Left hindlimb (tissue), 1 donor: ENCODE measurements around the gene HSD17B8.

Source experiments
- DNase-seq: peaks from one replicate; pipeline ENCODE4 v3.0.0-alpha.2; 2018

HSD17B8 gene

DNA sequence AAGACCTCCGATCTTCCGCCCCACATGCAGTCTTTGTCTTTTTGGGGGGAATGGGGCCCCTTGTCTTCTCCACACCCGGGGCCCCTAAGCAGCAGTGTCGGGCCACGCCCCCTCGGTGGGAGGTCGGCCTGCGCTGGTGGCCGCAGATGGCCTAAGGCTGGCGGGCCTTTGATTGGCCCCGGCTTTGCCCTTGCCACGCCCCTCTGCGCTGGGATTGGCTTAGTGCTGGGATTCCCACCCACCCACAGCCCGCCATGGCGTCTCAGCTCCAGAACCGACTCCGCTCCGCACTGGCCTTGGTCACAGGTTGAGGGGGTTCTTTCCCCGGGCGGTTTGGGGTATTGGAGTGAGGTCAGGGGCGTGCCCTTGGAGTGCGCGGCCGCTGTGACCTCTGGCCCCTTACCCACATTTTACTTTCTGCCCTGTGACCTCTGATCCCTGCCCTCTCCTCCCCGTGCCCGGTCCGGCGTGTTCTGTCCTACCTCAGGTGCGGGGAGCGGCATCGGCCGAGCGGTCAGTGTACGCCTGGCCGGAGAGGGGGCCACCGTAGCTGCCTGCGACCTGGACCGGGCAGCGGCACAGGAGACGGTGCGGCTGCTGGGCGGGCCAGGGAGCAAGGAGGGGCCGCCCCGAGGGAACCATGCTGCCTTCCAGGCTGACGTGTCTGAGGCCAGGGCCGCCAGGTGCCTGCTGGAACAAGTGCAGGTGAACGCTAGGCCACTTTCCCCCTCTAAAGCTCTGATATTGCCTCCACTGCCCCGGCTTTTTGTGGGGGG, at the start of gene HSD17B8:
Gene HSD17B8 (plus strand): TSS at position 241 of the 776 bp plus-strand sequence. CDS start 14 bp downstream, at position 255.
- DNase-seq = peak; percentile 93

DNA sequence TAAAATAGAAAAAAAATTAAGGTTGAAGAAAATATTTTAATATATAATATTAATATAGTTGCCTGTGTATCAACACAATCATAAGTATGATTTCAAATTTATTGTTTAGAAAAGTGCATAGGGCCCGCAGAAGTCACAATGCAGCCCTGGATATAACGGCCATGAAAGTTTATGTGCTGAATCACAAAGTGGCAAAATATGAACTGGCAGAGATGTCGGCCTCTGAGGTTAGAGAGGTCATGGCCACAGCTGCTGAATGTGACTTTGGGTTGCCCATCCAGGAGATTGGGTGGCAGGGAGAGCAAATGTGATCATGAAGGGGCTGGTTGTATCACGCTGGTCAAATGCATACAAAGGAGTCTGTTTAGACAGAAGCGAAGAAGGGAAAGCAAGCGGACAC, 47.9 kb upstream of the HSD17B8 start:
- DNase-seq = no peak

DNA sequence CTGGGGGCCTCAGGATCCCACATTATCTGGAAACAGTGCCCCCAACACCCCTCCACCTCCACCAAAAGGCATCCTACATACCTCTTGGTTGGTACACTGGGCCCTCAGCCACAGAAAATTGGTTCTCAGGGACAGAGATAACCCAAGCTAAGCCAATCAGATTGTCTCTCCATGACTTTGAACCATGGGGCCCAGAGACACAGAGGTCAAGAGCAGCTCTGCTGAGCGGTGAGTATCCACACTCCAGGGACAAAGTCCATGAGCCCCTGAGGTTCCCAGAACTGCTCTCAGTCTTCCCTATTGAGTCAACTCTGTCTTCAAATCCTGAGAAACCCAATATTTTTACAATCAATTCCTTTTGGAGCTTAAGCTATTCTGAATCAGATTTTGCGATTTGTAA, 47.5 kb upstream of the HSD17B8 start:
- DNase-seq = no peak

DNA sequence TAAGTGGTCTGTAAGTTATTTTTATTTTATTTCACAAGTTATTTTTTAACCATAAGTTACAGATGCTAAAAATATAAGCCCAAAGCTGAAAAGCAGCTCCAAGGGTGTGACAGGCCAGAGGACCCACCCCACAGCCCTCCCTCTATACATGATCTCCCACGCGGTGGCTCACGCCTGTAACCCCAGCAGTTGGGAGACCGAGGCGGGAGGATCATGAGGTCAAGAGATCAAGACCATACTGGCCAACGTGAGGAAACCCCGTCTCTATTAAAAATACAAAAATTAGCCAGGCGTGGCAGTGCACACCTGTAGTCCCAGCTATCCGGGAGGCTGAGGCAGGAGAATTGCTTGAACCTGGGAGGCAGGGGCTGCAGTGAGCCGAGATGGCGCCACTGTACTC, 44.4 kb upstream of the HSD17B8 start:
- DNase-seq = no peak

DNA sequence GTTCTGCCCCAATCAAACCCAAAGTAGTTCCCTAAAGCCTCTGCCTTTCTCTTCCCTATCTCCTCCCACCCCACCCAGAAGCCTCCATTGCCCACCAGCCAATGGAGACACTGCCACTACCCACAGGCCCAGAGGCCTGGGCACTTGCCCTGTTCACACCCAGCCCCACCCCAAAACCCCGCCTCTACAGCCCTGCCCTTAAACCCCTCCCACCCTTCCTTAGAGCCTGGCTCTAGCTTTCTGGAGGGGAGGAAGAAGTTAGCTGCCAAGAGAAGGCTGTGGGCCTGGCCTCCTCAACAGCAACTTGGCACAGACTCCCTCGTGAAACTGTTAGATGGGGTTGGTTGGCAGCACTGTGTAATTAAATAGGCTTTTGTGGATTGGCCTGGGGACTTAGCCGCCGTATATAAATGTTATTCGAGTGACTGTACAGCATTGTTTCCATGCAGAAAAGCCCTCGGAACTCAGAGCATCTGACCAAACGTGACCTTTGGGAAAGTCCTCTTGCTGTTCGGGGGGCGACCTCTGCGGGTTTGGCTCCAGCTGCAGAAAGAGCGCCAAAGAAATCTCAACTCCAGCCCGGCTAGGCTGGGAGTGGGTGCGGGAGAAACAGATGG, 43.6 kb upstream of the HSD17B8 start:
- peak; percentile 88 for DNase-seq

DNA sequence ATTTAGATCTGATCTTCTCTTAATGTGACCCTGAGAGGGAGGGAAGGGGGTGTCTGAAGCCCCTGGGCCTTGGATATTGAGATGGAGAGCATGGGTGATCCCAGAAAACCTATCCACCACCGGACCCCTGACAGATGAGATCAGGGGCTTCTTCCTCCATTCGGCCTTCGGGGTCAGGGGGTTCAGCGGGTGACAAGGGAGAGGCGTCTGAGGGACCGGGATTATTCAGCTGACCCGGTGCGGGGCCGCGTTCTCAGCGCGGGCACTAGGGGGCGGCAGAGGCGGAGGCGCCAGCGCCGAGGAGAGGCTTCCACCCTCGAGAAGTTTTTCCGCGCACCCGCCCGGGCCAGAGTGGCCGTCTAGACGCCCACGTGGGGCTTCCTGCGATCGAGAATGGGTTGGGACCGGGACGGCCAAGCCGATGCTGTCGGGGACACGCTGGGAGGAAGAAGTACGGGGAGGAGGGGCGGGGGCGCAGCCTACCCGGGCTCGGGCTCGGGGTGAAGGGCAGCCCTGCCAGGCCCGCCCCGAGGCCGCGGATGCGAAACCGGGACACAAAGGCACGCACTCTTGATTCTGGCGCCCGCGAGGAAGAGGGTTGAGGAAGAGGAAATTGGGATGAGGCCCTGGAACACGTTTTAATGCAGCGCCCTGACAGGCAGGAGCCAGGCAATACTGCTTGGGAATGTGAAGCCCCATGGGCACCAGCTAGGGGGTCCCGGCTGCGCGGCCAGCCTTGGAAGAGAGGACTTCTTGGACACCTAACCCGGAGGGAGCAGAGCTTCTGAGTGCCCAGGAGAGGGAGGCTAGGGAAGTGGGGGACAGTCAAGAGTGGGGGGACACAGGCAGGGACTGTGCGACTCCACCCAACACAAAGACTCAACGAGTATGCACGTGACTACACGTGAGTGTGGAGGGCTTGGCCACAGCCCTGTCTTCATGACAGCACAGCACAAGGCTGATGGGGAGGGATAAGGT, 42.8 kb upstream of the HSD17B8 start:
- DNase-seq = peak; percentile 88

DNA sequence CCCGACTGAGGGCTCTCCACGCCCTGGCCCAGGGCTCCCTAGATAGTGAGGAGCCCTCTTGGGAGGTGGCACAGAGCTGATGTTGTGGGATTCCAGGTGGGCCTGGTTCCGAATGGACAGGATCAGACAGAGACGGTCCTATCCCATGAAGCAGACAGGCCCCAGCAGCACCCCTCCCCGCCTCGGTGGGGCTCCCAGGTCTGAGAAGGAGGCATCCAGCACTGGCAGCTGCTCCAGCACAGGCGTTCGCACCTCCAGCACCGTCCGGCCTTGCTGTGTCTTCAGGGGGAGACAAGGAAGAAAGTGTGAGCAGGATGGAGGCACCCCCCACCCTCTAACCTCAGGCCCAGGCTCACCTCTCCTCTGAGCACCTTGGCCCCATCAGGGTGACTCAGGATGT, 40.9 kb upstream of the HSD17B8 start:
- no peak for DNase-seq

DNA sequence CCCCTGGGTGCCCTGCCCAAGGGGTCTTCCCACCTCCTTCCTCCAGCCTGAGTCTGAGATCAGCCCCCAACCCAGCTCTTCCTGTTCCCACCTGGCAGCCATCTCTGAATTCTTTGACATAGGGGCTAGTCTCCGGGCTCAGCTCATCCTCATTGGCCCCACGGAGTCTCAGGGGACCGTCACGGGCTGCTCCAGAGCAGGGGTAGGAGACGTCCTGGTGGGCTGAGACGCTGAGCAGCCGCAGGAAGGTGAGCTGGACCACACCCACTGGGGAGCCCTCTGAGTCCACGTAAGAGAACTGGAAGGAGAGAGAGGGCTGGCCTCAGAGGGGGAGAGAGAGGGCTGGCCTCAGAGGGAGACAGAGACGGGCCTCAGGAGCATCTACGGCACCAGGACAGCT, 40.3 kb upstream of the HSD17B8 start:
- DNase-seq = no peak

DNA sequence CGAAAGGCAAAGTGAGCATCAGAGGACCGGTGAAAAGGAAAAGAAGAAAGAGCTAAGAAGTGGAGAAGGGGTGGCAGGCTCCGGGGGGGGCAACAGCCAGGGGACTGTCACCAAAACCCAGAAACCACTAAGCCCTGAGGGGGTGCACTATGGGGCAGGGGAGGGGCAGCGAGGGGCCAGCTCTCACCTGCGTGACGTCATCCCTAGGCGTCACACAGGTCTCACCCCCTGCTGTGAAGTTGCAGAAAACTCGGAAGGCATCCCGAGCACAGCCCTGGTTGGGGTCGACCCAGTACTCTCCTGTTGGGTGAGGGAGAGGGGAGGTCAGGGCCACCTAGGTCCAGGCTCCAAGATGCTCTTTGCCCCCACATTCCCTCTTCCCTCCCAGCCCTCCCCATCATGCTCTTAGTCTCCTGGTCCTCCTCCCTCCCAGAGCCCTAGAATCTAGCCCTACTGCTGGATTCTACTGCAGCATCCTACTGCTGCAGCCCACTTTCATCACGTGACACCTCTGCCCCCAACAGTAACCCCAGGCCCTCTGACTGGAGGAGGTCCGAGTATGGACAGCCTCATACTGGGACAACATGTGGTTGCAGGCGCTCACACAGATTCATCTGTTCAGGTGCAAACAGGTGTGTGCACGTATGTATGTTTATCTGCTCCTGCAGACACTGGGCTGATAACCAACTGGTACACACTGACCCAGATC, 39.6 kb upstream of the HSD17B8 start:
- DNase-seq = no peak

DNA sequence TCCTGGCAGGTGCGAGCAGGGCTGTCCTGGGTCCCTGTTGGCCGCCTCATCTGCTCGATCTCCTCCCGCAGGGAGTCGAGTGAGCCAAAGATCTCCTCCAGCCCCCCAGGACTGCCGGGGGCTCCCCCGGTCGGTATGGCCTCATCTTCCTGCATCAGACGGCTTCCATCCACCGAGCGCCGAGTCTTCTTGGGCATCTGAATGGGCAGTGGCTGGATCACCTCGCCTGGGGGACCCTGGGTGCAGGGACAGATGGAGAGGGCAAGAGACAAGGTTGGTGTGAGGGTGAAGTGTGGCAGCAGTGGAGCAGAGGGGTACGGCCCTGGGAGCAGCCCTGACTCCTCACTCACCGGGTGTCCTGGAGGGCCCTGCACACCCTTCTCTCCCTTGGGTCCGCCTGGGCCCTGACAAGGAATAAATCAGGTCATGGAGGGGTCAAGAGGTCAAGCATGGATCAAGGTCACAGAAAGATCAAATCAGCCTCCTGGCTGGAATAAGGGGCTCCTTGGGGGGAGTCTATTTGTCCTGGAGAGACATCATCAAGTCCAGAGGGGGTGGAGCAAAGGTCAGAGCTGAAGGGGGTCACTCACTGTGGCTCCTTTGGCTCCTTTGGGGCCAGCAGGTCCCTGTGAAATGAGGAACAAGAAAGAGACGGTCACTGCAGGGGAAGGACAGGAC, 38.7 kb upstream of the HSD17B8 start:
- no peak for DNase-seq

DNA sequence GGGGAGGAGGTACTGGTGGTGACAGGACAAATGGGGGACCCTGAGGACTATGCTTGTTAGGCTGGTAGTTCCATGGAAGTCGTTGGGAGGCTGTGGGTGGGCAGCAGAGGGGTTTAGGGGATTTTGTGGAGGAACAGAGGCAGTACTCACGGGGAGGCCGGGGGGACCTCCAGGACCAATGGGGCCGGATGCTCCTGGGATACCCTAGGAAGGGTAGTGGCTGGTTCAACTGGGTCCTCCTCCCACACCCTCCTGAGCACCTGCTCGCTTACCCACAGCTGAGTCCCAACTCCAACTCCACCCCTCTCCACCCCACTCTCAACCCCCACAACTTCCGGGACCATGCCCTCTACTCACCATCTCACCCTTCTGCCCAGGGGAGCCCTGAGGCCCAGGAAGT, 38.1 kb upstream of the HSD17B8 start:
- no peak for DNase-seq

DNA sequence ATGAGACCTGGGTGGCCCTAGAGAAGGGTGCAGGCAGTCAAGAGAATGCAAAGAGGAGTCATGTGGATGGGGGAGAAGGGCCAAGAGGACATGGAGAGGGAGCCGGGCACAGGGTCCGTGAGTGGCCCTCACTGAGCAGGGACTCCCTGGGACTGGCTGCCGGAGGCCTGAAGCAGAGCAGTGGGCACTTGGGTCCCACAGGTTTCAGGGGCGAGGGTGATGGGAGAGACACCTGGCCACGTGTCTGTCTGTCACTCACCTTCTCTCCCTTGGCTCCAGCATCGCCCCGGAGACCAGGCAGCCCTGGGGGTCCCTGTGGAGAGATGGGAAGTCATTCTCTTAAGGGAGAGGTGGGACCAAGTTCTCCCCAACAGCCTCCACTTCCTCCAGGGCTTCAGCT, 37.6 kb upstream of the HSD17B8 start:
- no peak for DNase-seq

DNA sequence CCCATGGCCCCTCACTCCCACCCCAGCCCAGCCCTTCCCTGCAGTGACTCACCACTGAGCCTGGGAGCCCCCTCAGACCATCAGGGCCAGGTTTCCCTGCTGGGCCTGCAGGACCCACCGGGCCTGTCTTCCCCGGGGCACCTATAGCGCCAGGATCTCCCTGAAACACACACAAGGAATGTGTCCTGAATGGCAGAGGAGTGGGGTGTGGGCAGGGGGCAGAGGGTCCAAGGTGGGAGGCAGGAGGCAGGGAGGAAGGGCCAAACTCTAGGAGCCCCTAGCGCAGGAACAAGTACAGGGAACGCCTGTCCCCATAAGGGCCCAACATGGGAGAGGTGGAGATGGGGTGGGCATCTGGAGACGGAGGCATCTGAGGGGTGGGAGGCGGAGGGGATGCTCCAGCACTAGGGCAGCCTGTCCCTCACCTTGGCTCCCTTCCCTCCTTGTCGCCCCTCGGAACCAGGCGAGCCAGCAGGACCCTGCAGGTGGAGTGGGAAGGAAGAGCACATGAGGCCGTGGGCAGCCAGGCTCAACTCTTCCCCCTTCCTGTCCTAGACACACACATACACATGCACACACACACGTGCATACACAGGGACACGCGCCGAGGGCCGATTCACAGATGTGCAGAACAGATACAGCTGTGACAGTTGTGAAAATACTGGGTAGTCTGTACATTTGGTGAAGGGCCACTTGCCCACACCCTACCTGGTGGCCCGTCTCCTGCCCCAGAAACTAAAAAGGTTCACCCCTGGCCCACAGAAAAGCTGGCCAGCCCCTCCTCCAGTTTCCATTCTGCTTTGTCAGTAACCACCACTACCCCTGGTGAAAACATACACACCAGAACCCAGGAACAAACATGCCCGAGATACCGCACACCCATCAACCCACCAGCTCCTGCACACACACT, 36.8 kb upstream of the HSD17B8 start:
- no peak for DNase-seq

DNA sequence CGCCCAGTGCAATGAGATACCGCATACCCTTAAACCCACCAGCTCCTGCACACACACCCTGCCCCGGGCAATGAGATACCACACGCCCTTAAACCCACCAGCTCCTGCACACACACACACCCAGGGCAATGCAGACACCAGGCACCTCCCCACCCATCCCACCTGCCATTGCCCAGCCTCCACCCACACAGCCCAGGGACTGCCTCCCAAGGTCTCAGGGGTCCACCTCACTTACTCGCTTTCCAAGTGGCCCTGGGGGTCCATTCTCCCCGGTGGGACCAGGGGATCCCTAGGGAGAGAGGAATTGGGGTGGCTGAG, 36.2 kb upstream of the HSD17B8 start:
- no peak for DNase-seq

DNA sequence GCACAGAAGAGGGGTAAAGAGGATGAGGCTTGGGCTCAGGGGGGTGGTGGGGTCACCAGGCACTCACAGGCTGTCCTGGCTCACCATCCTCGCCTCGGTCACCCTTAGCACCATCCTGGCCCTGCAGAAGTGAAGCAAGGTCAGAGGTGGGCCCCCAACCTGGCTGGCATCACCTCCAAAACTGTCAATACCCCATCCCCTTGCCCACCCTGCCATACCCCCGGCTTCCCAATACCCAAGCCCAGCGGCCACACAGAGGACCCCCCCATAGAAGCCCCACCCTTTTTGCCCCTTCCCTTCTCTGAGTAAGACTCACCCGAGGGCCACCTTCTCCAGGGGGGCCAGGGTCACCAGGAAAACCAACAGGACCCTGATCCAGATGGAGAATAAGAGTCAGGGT, 35.8 kb upstream of the HSD17B8 start:
- no peak for DNase-seq

DNA sequence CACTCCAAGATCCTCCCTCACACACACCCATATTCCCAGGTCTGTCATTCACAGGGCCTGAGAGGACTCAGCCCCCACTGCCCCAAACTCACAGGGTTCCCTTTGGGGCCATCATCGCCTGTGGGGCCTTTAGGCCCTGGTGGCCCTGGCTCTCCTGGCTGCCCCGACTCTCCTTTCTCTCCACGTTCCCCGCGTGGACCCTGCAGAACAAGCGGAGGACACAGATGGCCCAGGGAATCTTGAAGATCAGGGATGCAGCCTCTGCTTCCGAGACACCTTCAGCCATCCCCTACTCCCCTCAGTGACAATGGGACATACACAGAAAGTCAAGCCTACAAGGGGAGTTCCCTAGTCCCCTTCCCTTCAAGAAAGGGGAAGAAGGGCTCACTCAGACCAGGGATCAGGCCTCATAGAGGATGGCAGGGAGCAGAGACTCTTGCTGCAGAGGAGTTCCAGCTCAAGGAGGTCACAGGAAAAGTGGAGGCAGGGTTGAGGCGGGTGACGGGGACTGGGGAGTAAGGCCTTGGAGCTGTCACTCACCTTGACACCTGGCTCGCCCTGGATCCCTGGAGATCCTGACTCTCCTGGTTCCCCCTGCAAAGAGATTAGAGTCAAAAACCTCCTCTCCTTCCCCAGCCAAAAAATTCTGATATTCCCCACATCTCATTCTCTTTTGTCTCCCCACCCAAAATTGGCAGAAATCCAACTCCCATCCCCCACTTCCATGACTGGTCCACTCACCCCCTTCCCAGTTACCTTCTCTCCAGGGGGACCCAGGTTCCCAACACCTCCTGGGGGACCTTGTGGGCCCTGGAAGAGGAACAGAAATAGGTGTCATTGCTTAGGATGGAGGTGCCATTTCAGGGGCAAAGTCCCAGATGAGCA, 34.9 kb upstream of the HSD17B8 start:
- DNase-seq = no peak

DNA sequence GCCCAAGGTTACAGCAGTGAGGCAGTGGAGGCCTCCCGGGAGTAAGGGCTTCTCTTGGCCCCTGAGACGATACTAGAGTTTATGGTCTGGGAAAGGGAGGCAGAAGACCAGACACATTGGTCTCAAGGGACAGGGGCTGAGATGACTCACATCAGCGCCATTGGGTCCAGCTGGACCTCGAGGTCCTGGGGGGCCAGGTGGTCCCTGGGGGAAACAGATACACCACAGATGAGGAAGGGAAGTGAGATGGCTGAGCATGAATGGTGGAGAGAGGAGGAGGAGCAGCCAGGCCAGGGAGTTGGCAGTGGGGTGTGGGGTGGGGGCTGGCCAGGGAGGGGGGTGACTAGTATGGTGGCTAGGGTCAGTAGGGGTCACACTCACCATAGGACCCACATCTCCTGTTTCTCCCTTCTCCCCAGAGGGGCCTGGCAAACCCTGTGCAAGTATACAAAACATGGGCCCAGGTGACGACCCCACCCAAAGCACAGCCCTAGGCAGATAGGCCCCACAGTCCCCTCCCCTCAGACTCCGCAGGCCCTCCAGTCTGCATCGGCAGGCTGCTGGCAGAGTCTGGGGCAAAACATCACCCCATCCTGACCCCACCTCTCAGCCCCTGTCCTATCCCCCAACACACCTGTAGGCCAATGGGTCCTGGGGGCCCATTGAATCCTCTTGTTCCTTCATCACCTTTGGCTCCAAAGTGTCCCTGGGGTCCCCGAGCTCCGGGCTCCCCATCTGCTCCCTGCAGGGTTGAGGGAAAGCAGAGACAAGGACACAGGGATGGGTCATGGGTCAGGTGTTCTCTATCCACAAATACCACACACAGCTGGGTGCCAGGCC, 34.1 kb upstream of the HSD17B8 start:
- no peak for DNase-seq

DNA sequence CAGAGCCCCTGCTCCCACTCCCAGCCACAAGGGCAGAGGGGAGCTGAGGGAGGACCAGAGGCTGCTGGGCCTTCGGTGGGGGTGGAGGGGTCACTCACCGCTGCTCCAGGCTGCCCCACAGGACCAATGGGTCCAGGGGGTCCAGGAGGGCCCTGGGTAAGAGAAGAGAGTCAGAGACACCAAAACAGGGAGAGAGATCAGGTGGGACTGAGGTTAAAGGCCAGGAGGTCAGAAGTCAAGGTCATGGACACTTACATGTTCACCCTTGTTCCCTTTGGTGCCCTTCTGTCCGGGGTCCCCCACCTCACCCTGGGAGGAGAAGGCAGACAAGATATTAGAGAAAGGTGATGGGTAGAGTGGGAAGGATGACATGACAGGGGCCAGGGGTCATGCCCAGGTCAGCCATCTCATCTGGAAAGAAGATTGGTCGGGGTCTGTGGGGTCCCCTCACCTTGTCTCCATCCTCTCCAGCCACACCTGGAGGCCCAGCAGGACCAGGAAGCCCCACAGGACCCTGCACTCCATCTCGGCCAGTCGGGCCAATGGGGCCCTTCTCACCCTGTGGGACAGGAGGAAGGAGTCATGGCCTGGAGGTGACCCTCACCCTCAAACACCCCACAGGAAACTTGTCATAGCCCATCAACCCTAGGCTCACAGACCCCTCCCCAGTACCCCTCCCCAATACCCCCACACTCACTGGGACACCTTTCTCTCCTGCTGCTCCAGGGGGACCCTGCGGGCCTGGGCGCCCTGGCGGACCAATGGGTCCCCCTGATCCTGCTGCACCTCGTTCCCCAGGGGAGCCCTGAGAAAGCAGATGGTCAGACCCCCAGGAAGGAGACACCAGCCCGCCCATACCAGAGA, 33.2 kb upstream of the HSD17B8 start:
- no peak for DNase-seq
